Endometrial microvascular endothelial cells (primary cell): ENCODE results near the gene ALLC. TPM values are rescaled to one million over a fixed set of nuclear protein-coding genes. Genes with fewer than 3 reads are reported as not detected.

Experiments used
- in situ Hi-C: cut with HindIII; loops from 2 replicates; pipeline ENCODE4 v1.10.0; 2017; ENCODE audit warnings: low sequenced_read_pairs, low pct_unique_long_range_greater_than_20kb; ENCODE audit errors: inconsistent ontology term
- total RNA-seq: library from RNA; depleted of rRNA; stranded (reverse); fragments of >200 nt; gene quantifications from one replicate; pipeline ENCODE4 v1.2.3, GENCODE V29; 2015; ENCODE audit errors: inconsistent ontology term

Gene ALLC
- total RNA-seq, 1 donor from 2014 or later: not detected

DNA sequence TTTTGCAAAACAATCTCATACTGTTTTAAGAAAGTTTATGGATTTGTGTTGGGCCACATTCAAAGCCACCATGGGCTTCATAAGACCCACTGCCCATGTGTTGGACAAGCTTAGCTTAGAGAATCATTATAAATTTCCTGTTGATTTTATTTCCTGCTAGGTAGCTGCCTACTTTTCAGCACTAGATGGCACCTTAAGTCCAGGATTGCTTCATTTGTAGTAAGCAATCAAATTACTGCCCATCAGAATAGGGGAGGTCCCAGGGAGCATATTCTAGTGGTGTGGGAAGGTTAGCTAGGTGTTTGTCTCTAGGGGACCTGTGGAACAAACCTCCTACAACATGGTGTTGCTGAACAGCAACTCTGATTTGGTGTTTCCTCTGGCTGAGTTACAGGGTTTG, 34.4 kb downstream of the ALLC start:
- in situ Hi-C loops: no loop called here

DNA sequence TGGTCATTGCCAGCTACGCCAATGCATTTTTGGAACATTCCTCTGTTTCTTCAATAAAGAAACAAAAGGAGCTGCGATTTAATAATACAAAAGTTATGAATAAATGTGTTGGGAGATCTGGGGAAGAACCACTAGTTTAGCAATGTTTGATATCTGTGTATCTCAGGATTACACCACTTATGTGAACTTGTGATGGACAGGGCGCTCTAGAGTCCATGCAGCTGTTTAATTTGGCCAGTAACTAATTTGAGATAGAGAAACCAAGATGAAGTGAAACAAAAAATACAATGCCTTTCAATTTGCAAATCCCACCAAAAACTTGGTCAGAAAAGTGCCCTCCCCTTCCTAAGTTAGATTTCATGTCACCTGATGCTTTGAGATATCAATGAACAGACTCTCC, 38.5 kb downstream of the ALLC start:
- in situ Hi-C loops: no loop called here

DNA sequence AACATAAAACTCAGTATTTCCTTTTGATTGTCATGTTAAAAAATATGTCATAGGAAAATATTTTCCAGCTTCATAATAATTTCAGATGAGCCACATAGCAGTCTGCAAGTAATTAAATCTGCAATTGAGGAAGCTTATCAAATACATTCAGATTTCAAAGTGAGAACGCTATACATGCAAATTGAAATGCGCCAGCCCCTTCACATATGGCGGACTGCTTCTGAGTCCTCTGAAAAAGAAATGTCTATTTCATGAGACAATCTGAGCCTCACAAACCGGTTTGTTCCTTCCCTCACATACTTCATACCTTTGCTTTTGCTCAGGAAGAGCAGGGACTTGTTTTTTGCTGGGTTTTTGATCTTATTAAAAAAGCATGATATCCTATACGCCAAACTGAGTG, 43.1 kb downstream of the ALLC start:
- in situ Hi-C loops: no loop called here

- in situ Hi-C loops: no loop called here
These were observed 45.3 kb downstream of the ALLC start, which contains the start of gene DCDC2C for GRCh38 chr2:3703236-3703756. TSS of gene DCDC2C (plus strand) at chr2:3703575. CDS start at chr2:3703752, 177 bp downstream.

GRCh38 chr2:3703757-3704355, 45.9 kb downstream of the ALLC start:
- in situ Hi-C loops: no loop called here

DNA sequence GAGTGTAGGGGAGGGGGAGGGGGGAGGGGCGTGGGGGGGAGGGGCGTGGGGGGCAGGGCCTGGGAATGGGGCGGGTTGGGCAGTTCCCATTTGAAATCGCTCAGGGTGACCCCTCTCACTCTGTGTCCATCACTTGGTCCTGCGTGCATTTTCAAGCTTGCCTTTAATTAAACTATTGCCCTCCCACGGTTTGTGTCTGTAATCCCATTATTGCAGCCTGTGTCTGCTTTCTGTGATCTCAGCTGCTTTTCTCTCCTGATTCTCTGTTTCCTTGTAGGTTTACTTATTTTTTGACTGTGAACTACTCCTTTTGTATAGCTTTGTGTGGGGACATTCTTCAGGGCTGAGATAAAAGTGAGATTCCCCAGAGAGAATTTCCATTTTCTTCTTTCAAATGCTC, 46.7 kb downstream of the ALLC start:
- in situ Hi-C loops: no loop called here

DNA sequence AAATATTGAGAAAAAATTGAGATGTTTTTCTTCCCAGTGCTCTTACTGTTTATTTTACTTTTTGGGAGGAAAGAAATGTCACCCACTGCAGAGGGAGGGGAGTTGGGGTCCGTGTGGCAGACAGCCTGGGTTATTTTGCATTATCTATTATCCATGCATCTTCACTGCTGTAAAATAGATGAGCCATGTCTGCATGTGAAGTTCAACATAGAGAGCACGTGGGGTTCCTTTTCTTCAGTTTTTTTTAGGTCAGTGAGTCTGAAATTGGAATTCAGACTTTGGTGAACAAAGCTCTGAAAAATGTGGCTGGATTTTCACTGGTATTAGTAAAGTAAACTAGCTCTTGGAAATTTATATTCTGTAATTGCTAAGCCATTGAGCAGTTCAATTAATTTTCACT, 47.8 kb downstream of the ALLC start:
- in situ Hi-C loops: no loop called here

- in situ Hi-C loops: no loop called here
These were observed 48.9 kb downstream of the ALLC start for GRCh38 chr2:3706892-3707291.

- in situ Hi-C loops: no loop called here
These were observed 50.6 kb downstream of the ALLC start for GRCh38 chr2:3708576-3708975.

DNA sequence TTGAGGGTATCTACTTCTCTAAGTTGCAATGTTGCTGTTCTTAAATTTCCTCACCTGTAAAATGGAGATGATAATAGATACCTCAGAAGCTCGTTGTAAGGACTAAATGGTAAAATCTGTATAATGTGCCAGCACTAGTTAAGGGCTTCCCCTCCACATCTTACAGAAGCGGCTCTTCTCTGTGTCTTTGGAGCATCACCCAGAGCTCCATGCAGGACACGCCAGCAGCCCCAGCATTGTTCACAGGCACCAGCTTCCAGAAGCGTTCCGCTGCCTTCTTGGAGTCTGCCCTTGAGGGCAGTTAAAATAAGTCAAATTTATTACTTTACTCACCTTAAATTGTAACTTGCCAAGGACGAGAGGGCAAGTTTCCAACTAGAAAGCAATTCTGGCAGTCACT, 51.2 kb downstream of the ALLC start:
- in situ Hi-C loops: no loop called here

GRCh38 chr2:3712424-3712823, 54.4 kb downstream of the ALLC start:
- in situ Hi-C loops: no loop called here

GRCh38 chr2:3712831-3713503, 55.0 kb downstream of the ALLC start:
- in situ Hi-C loops: no loop called here

GRCh38 chr2:3718679-3719078, 60.7 kb downstream of the ALLC start:
- in situ Hi-C loops: no loop called here

DNA sequence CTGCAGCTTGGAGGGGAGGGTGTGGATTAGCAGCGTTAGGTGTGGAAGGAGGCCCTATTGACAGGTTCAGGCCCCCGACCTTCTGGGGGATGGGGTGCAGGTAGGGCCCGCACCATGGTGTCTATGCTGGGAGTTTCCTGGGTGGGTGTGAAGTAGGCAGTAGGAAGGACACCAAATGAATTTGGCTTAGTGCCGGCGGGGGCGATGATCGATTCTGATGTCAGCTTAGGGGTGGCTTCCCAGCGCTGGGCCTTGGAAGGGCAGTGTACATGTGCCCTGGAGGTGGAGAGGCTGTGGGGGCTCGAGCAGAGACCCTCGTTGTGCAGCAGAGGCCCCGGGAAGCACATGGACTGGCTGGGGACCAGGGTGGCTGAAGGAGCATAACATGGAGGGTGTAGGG, 67.0 kb downstream of the ALLC start:
- in situ Hi-C loops: no loop called here

DNA sequence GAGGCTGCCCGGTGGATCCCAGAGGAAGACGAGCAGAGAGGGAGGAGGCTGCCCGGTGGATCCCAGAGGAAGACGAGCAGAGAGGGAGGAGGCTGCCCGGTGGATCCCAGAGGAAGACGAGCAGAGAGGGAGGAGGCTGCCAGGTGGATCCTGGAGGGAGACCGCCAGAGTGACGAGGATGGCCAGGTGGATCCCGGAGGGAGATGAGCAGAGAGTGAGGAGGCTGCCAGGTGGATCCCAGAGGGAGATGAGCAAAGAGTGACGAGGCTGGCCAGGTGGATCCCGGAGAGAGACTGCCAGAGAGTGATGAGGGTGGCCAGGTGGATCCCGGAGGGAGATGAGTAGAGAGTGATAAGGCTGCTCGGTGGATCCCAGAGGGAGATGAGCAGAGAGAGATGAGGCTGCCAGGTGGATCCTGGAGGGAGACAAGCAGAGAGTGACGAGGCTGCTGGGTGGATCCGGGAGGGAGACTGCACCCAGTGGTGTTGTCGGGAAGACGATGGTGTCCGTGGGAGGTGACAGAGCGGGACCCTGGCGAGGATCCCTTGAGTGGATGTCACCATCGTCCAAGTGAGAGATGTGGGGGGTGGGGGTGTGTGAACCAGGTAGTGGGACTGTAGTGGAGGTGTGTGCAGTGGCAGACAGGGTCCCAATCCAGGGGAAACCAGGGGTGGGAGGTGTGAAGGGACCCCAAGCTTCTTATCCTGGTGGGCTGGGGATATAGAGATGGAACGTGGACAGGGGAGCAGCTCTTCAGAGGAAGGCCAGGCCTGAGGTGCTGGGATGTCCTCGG, 67.7 kb downstream of the ALLC start:
- in situ Hi-C loops: no loop called here

DNA sequence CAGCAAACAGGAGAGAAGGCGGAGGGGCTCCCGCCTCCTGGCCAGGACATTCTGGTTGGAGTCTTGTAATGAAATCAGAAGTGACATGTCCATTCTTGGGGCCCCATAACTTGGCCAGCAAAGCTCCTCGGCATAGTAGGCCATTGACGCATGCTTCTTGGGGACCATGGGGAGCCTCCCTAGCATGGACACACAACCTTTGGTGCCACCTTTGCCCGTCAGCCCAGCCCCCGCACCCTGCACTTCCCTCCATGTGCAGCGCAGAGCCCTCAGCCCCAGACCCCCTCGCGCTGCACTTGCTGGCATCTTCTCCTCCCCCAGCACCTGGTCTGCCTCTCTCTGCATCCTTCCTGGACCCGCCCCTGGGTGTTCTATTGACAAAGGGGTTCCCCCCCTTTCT, 68.5 kb downstream of the ALLC start:
- in situ Hi-C loops: no loop called here

DNA sequence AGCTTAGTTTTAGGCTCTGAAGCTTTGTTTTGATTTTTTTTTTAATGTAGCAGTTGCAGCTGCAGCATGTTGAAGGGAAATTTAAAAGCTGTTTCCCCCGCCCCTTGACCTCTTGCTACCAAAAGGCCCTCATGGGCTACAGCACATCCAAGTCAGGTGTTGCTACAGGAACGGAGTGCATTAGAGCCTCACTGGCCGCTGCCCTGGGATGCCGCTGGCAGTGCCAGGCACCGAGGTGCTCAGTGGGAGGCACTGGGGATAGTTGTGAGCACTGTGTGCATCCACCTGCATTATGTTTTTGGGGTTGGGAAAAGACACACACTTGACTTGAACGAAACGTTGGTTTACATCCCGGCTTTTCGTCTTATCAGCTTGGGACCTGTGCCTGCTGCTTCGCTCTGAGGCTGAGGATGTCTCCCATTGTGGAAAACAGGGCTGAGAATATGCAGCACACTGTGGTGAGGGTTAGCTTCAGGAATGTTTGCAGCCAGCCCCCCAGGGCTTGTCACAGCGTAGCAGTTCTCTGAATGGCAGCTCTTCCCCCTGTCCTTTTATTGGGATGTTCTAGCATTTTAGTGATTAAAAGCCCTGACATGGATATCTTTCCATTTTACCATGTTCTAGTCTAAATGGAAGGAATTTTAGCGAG, 69.5 kb downstream of the ALLC start:
- in situ Hi-C loops: no loop called here

GRCh38 chr2:3728104-3729054, 70.4 kb downstream of the ALLC start:
- in situ Hi-C loops: no loop called here
